Esophagus muscularis mucosa (tissue), 3 donors: ENCODE data around the gene TUBA3C.

Experiments
- POLR2A ChIP-seq: fragments of 450-650 bp; IDR thresholded peaks from one replicate; pipeline ENCODE4 v1.6.1; 2017; ENCODE audit warnings: antibody characterized with exemption, moderate library complexity, mild to moderate bottlenecking, low read depth
- POLR2AphosphoS5 ChIP-seq, 2 donors: sonication (generic); formaldehyde crosslinking; IDR thresholded peaks; one replicate each; pipeline ENCODE4 v1.6.1; 2017; ENCODE audit warnings: antibody characterized with exemption in 2 of 2
- TF ChIP-seq, protein P1 (sequence below), 3 experiments: fragments of 200-600 bp in 2 of 3; fragments of 450-650 bp in 1 of 3; sonication (generic) in 2 of 3; IDR thresholded peaks; one replicate each; pipeline ENCODE4 v1.5.1; 2017 to 2019; ENCODE audit warnings: antibody characterized with exemption in 3 of 3, mild to moderate bottlenecking in 2 of 3, moderate library complexity in 1 of 3

DNA sequence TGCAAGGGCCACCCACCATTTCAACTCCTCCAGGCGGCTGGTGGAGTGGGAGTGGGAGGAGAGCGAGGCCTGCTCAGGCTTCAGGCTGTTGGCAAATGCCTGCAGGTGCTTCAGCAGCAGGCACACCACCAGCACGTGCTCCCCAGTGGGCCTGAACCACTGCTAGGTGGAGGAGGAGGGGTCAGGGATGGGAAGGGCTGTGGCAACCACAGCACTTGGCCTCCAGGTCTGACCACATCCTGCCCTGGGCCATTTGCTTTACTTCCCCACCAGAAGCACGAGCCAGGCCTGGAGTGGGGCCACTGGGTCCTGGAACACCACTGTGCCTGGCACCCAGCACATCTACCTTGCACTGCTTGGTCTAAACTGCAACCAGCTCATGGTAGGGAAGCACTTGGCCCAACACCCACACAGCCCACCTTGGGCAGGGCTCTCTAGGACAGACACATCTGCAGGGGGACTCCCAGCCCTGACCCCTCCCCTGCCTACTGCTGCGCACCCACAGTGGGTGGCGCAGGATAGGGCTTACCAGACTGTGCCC lies 26.2 kb downstream of the TUBA3C start:
- TF ChIP-seq POLR2A (no peak), POLR2AphosphoS5 (IDR thresholded peaks at IDR 0.05) (no peak)
- TF ChIP-seq, protein P1, sequence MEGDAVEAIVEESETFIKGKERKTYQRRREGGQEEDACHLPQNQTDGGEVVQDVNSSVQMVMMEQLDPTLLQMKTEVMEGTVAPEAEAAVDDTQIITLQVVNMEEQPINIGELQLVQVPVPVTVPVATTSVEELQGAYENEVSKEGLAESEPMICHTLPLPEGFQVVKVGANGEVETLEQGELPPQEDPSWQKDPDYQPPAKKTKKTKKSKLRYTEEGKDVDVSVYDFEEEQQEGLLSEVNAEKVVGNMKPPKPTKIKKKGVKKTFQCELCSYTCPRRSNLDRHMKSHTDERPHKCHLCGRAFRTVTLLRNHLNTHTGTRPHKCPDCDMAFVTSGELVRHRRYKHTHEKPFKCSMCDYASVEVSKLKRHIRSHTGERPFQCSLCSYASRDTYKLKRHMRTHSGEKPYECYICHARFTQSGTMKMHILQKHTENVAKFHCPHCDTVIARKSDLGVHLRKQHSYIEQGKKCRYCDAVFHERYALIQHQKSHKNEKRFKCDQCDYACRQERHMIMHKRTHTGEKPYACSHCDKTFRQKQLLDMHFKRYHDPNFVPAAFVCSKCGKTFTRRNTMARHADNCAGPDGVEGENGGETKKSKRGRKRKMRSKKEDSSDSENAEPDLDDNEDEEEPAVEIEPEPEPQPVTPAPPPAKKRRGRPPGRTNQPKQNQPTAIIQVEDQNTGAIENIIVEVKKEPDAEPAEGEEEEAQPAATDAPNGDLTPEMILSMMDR (IDR thresholded peaks at IDR 0.05) = no peak
